Breast epithelium (tissue), 4 donors: ENCODE measurements around the gene KCNS3. TPM values are rescaled to one million over a fixed set of nuclear protein-coding genes. Genes with fewer than 3 reads are reported as not detected.

ENCODE experiments used
- DNase-seq, 2 donors: peaks; one replicate each; pipeline ENCODE4 v3.0.0-alpha.2; 2019; ENCODE audit warnings: low spot score in 2 of 2
- H3K27ac ChIP-seq, 2 donors: fragments of 200-600 bp; sonication (generic) in 1 of 2; one replicate each; pipeline ENCODE4 v1.5.1; 2016 to 2019; ENCODE audit warnings: mild to moderate bottlenecking in 1 of 2
- H3K27me3 ChIP-seq, 2 donors: fragments of 200-600 bp; sonication (generic) in 1 of 2; one replicate each; pipeline versions ENCODE4 v1.5.1 to v1.6.0; 2017 to 2019; ENCODE audit warnings: control low read depth in 1 of 2, mild to moderate bottlenecking in 1 of 2
- H3K36me3 ChIP-seq: fragments of 200-600 bp; one replicate; pipeline ENCODE4 v1.5.1; 2019
- H3K4me1 ChIP-seq, 2 donors: fragments of 200-600 bp; sonication (generic); one replicate each; pipeline ENCODE4 v1.5.1; 2016 to 2019; ENCODE audit warnings: control low read depth in 1 of 2
- H3K4me3 ChIP-seq, 3 donors: fragments of 200-600 bp; sonication (generic); 1 replicate in 2 of 3; 2 replicates in 1 of 3; pipeline ENCODE4 v1.5.1; 2016 to 2019; ENCODE audit warnings: mild to moderate bottlenecking in 3 of 3, moderate library complexity in 2 of 3
- H3K9me3 ChIP-seq, 2 donors: fragments of 200-600 bp; sonication (generic) in 1 of 2; one replicate each; pipeline ENCODE4 v1.5.1; 2016 to 2019; ENCODE audit warnings: control low read depth in 1 of 2
- CTCF ChIP-seq, 3 donors: fragments of 450-650 bp; IDR thresholded peaks; one replicate each; pipeline ENCODE4 v1.5.1; 2016 to 2017; ENCODE audit warnings: antibody characterized with exemption in 3 of 3, mild to moderate bottlenecking in 3 of 3, moderate library complexity in 3 of 3
- POLR2A ChIP-seq: fragments of 450-650 bp; IDR thresholded peaks from one replicate; pipeline ENCODE4 v1.6.1; 2016; ENCODE audit warnings: antibody characterized with exemption, mild to moderate bottlenecking, moderate library complexity
- POLR2AphosphoS5 ChIP-seq, 3 donors: sonication (generic); formaldehyde crosslinking; IDR thresholded peaks; one replicate each; pipeline ENCODE4 v1.6.1; 2017; ENCODE audit warnings: antibody characterized with exemption in 3 of 3
- intact Hi-C: fragments of 100-400 bp; cut with DNase I; formaldehyde crosslinking; loops from one replicate; pipeline ENCODE4 v1.15.1; 2023; ENCODE audit warnings: low total_unique reads
- total RNA-seq, 3 donors: library from RNA; depleted of rRNA; stranded (reverse); fragments of >200 nt; gene quantifications; one replicate each; pipeline ENCODE4 v1.1.0, GENCODE V29; 2016

Gene KCNS3, protein sequence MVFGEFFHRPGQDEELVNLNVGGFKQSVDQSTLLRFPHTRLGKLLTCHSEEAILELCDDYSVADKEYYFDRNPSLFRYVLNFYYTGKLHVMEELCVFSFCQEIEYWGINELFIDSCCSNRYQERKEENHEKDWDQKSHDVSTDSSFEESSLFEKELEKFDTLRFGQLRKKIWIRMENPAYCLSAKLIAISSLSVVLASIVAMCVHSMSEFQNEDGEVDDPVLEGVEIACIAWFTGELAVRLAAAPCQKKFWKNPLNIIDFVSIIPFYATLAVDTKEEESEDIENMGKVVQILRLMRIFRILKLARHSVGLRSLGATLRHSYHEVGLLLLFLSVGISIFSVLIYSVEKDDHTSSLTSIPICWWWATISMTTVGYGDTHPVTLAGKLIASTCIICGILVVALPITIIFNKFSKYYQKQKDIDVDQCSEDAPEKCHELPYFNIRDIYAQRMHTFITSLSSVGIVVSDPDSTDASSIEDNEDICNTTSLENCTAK
- total RNA-seq, result 10 to 100 TPM; 16.0 to 76.4 (median 61.6) TPM

- peak in 1 of 2 donors; percentile 17 for DNase-seq
- Histone ChIP-seq H3K27me3 (no peaks in the 10 kb centered on the region), H3K9me3 (no peaks in the 10 kb centered on the region), H3K36me3 (no peaks in the 10 kb centered on the region), H3K4me1 (no peaks in the 10 kb centered on the region), H3K27ac (peak within 1 kb of the TSS; percentile 66 to 87), H3K4me3 (peak within 1 kb of the TSS; percentile 67 to 95 (median 79))
- TF ChIP-seq POLR2AphosphoS5 (IDR thresholded peaks at IDR 0.05) (peak in 1 of 3 donors; percentile 11), POLR2A (no peak), CTCF (IDR thresholded peaks at IDR 0.05) (no peak)
- intact Hi-C loops, result no loop called here
These were observed at the start of gene KCNS3 for GRCh38 chr2:17878281-17879136. Gene KCNS3 (plus strand): TSS chr2:17878667. CDS start chr2:17931009, 52,342 bp downstream.

DNA sequence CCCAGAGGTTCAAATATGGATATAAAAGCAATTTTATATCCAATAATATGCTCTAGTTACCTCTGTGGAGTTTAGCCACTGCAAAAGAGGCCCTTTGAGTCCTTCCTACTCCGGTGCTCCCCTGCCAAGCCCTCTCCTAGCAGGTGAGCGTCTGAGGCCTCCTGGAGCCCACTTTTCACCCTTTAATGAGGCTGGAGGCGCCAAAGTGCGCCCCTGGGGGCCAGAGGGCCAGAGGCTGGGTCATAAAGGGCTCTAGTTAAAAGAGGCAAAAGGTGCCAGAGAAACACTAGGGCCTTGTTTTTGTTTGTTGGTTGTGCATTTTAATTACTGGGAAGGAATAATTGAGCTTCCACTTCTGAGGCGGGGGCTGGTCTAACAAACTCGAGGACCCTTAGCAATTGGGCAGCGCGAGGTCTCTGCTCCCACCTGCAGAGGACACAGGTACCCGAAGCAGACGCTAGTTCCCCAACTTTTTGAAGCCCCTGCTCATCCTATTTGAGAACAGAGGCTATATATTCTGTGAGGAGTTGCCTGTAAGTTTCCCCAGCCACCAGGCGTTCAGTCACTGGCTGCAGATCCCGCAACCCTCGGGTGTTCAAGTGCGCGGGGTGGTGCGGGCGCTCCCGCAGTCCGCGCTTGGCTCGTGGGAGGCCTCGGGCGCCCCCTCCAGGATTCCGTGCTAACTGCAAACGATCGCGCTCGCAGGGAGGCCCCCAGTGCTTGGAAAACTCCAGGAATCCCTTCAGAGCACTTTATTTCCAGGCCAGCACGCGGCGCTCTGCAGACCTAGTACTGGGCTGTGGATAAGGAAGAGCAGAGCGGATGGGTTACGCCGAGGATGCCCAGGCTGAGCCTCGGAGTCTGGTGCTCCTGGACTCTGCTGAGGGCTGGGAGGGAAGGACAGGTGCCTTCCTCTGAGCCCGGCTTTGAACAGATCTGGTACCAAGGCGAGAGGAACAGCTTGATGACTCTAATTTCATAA lies 48.1 kb upstream of the KCNS3 start:
- intact Hi-C loops, result no loop called here
- TF ChIP-seq CTCF (IDR thresholded peaks at IDR 0.05), result peak in 2 of 3 donors; percentile 46 to 61
- TF ChIP-seq POLR2AphosphoS5 (IDR thresholded peaks at IDR 0.05), result no peak
- no peak for TF ChIP-seq POLR2A
- H3K27me3 ChIP-seq, result no peaks in the 10 kb centered on the region
- DNase-seq, result peak in 1 of 2 donors; percentile 24
- no peaks in the 10 kb centered on the region for H3K4me1 ChIP-seq
- no peaks in the 10 kb centered on the region for H3K9me3 ChIP-seq
- H3K36me3 ChIP-seq, result no peaks in the 10 kb centered on the region
- peak overlapping the region in 2 of 3 donors; percentile 6 to 46 for H3K4me3 ChIP-seq
- no peak overlapping the region for H3K27ac ChIP-seq

- no peaks in the 10 kb centered on the region for H3K9me3 ChIP-seq
- H3K27ac ChIP-seq, result no peak overlapping the region
- TF ChIP-seq POLR2AphosphoS5 (IDR thresholded peaks at IDR 0.05), result no peak
- TF ChIP-seq POLR2A, result no peak
- TF ChIP-seq CTCF (IDR thresholded peaks at IDR 0.05), result no peak
- H3K4me1 ChIP-seq, result no peaks in the 10 kb centered on the region
- intact Hi-C loops, result no loop called here
- H3K36me3 ChIP-seq, result no peaks in the 10 kb centered on the region
- H3K27me3 ChIP-seq, result no peaks in the 10 kb centered on the region
- H3K4me3 ChIP-seq, result no peak overlapping the region
- no peak for DNase-seq
These were observed 43.0 kb upstream of the KCNS3 start for GRCh38 chr2:17835516-17835915.

GRCh38 chr2:17839959-17840358 lies 38.5 kb upstream of the KCNS3 start:
- Histone ChIP-seq H3K27me3 (no peaks in the 10 kb centered on the region), H3K4me3 (no peak overlapping the region), H3K36me3 (no peaks in the 10 kb centered on the region), H3K27ac (no peak overlapping the region), H3K4me1 (no peaks in the 10 kb centered on the region), H3K9me3 (no peaks in the 10 kb centered on the region)
- no peak for TF ChIP-seq POLR2AphosphoS5 (IDR thresholded peaks at IDR 0.05)
- no peak for TF ChIP-seq CTCF (IDR thresholded peaks at IDR 0.05)
- TF ChIP-seq POLR2A, result no peak
- DNase-seq, result no peak
- intact Hi-C loops, result no loop called here
